ENCODE measurements around the gene SAMD13. TPM values are rescaled to one million over a fixed set of nuclear protein-coding genes. Genes with fewer than 3 reads are reported as not detected.
A peak's percentile ranks its signal among the peaks of the same experiment; 100 is the strongest.
"Not testable (repeated sequence)": the region's sequence is repeated elsewhere in the genome, so short reads cannot be mapped to it uniquely, and the experiment has no call there.

The SAMD13 gene
- total RNA-seq, 1 experiment from 2014 or later = 2.5 TPM

GRCh38 chr1:84278905-84279304, 22.6 kb upstream of the SAMD13 start:
- no peak for DNase-seq (ENCODE audit: low read depth)
- in situ Hi-C loops (cut with HindIII; ENCODE audit: low pct_unique_long_range_greater_than_20kb, low sequenced_read_pairs) = no loop called here

DNA sequence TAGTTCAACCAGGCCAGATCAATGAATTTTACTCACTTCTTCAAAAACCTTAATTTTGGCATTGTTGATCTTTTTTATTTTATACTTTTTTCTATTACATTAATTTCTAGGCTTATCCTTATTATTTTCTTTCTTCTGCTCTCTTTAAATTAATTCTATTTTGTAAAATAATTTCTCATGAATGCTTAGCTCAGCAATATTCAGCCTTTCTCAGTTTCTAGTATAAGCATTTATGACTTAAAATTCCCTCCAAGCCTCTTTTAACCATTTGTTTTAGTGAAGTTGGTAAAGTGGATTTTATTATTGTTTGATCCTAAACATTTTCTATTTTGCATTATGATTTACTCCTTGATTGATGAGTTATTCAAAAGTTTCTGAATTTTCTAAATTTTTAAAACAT, 20.6 kb upstream of the SAMD13 start:
- no peak for DNase-seq (ENCODE audit: low read depth)
- in situ Hi-C loops (cut with HindIII; ENCODE audit: low pct_unique_long_range_greater_than_20kb, low sequenced_read_pairs) = no loop called here

DNA sequence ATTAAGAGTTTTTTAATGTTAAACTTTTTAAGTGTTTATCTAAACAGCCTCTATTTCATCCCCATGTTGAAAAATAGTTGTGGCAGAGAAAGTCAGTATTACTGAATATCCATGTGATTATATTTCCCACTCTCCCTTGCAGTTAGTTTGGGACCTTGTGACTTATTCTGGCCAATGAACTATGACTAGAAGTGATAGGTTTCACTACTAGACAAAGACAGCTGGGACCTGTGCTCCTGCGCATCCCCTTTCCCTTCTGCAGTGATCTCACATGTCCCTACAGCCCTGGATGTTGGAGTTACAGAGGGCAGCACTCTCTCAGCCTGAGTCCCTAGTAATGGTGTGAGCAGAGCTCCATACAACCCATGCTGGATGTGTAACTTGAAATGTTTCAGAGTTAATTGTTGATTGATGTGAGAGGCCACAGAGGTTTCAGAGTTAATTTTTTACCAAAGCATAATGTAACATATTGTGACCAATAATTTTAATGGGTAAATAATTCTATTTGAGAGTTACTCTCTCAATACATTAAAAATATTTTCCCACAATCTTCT, 18.7 kb upstream of the SAMD13 start:
- no peak for DNase-seq (ENCODE audit: low read depth)
- in situ Hi-C loops (cut with HindIII; ENCODE audit: low pct_unique_long_range_greater_than_20kb, low sequenced_read_pairs) = no loop called here

DNA sequence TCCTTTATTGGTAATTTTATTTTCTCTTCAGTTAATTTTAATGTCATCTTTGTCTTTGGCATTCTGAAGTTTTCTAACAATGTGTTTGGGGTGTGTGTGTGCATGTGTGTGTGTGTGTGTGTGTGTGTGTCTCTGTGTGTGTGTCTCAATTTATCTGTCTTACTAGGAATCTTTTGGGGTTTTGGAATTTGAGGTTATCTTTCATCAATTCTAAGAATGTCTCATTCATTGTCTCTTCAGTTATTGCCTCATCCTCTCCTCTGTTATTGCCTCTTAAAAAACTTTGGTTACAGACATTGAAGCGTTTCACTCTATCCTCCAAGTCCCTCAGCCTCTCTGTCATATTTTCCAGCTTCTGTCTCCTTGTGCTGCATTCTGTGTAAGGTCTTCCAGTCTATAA, 18.1 kb upstream of the SAMD13 start:
- in situ Hi-C loops (cut with HindIII; ENCODE audit: low pct_unique_long_range_greater_than_20kb, low sequenced_read_pairs) = no loop called here
- no peak for DNase-seq (ENCODE audit: low read depth)

GRCh38 chr1:84286071-84286470, 15.4 kb upstream of the SAMD13 start:
- DNase-seq (ENCODE audit: low read depth) = no peak
- in situ Hi-C loops (cut with HindIII; ENCODE audit: low pct_unique_long_range_greater_than_20kb, low sequenced_read_pairs) = no loop called here

DNA sequence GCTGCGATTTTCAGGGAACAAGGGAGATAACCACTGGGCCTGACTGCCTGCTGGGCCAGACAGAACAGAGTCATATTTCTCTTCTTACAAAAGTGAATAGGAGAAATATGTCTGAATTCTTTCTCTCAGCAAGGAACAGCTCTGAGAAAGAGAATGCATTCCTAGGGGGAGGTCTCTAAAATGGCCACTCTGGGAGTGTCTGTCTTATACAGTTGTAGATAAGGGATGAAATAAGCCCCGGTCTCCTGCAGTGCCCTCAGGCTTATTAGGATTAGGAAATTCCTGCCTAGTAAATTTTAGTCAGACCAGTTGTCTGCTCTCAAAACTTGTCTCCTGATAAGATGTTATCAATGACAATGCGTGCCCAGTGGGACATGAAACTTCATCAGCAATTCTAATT, 14.1 kb upstream of the SAMD13 start:
- in situ Hi-C loops (cut with HindIII; ENCODE audit: low pct_unique_long_range_greater_than_20kb, low sequenced_read_pairs); DNase-seq (ENCODE audit: low read depth): not testable (repeated sequence)

DNA sequence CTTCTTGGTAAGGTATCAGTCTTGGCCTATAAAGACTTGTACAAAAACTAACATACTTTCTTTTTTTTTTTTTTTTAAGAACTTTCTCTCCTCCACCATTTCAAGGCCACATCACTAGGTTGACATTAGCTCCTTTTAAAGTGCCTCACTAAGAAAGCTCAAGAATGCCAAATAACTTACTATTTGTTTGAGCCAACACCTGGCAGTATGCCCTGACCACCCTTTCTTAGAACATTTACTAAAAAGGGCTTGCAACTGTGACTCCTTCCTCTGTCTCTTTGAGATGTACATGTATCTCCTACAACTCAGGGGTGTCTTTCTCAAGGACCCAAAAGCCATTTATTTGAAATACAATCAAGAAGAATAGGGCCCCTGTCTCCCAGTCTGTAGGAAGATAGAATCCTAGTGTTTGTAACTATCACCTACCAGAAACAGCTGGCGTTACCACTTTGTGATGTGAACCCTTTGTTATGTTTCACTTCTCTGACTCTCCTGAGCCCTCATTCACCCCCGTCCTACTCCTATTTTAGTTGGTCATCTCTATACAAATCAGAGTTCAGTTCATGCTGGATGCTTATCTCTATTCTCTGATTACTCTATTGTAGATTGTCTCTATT, 12.2 kb upstream of the SAMD13 start:
- DNase-seq (ENCODE audit: low read depth) = no peak
- in situ Hi-C loops (cut with HindIII; ENCODE audit: low pct_unique_long_range_greater_than_20kb, low sequenced_read_pairs) = no loop called here

GRCh38 chr1:84291882-84292655, 9.4 kb upstream of the SAMD13 start:
- DNase-seq (ENCODE audit: low read depth) = no peak
- in situ Hi-C loops (cut with HindIII; ENCODE audit: low pct_unique_long_range_greater_than_20kb, low sequenced_read_pairs) = no loop called here

DNA sequence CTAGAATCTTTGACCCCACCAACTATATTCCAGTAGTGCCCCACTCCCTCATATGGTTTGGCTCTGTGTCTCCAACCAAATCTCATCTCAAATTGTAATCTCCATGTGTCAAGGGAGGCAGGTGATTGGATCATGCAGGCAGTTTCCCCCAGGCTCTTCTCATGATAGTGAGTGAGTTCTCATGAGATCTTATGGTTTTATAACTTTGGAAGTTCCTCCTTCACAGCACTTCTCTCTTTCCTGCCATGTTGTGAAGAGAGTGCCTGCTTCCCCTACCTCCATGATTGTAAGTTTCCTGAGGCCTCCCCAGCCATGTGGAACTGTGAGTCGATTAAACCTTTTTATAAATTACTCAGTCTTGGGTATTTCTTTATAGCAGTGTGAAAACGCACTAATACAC, 7.7 kb upstream of the SAMD13 start:
- in situ Hi-C loops (cut with HindIII; ENCODE audit: low pct_unique_long_range_greater_than_20kb, low sequenced_read_pairs) = no loop called here
- DNase-seq (ENCODE audit: low read depth) = no peak

DNA sequence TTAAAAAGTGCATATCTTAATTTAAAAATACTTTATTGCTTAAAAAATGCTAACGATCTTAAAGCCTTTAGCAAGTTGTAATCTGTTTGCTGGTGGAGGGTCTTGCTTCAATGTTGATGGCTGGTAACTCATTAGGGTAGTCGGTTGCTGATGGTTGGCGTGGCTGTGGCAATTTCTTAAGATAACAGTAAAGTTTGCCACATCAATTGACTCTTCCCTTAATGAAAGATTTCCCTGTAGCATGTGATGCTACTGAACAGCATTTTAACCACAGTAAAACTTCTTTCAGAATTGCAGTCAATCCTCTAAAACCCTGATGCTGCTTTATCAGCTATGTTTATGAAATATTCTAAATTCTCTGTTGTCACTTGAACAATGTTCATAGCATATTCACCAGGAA, 6.8 kb upstream of the SAMD13 start:
- no peak for DNase-seq (ENCODE audit: low read depth)
- in situ Hi-C loops (cut with HindIII; ENCODE audit: low pct_unique_long_range_greater_than_20kb, low sequenced_read_pairs) = no loop called here

- in situ Hi-C loops (cut with HindIII; ENCODE audit: low pct_unique_long_range_greater_than_20kb, low sequenced_read_pairs) = no loop called here
- DNase-seq (ENCODE audit: low read depth) = no peak
These were observed 3.8 kb upstream of the SAMD13 start for GRCh38 chr1:84297546-84298244.

- DNase-seq (ENCODE audit: low read depth) = peak; percentile 45
- in situ Hi-C loops (cut with HindIII; ENCODE audit: low pct_unique_long_range_greater_than_20kb, low sequenced_read_pairs) = no loop called here
These were observed 3.2 kb upstream of the SAMD13 start for GRCh38 chr1:84298328-84298683.

DNA sequence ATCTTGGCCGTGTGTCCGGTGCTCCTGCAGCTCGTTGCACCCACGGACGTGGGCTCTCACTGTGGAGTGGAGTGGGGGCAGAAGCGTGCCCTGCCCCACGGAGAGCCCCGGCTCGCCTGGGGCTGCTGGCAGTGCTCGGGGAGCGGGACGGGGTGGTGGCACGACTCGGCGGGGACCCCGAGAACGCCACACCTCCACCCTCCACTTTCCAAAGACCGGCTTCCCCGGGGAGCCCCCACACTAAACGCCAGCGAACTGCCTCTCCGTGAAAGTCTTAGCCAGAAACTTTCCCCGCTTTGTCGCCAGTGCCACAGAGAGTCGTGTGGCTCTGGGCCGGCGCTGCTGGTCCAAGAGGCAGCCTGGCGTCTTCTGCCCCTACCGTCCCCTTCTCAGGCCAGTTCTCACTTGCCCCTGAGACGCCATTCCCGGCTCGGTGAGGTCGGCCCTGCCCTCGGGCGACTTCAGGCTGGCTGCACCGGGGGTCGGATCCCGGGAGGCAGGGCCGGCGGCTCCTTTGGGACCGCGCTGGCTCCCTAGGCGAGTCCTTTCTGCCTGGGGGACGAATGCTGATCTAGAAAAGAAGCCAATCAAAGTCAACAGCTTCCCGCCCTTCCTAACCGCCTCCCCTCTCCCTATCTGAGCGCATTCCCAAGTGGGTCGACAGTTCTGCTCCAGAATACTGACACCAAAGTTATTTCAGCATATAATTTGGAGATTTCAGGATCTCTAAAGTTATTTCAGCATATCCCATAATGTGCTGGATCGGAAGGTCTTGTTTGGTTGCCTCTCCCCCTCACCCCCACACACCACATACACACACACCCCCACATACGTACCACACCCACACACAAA, 2.6 kb upstream of the SAMD13 start:
- peak; percentile 59 for DNase-seq (ENCODE audit: low read depth)
- in situ Hi-C loops (cut with HindIII; ENCODE audit: low pct_unique_long_range_greater_than_20kb, low sequenced_read_pairs) = no loop called here

DNA sequence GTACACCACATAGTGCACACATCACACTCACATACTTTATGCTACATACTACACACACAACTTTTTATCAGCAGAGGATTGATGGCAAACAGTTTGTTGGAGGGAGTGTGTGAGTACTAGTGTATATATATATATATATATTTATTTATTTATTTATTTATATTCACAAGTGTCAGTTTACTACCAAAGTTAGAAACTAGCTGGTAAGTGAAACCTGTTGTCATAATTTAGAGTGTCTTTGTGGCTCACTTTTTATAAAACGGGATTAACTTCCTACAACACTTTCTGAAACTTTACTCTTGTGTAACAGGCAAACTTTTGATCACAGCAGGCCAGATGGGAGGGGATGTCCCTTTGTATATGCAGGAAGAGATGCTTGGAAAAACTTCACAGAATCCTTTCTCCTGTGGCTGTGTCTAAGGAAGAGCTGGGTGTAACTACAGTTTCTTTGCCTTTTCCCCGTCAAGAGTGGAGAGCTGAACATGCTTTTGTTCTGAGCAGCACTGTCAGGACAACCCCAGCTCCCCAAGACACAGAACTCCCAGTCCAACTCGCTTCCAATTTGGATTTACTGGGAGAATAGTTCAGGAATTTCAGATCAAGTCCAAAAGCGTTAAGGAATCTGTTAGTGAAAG, 1.9 kb upstream of the SAMD13 start:
- in situ Hi-C loops (cut with HindIII; ENCODE audit: low pct_unique_long_range_greater_than_20kb, low sequenced_read_pairs) = no loop called here
- peak; percentile 13 for DNase-seq (ENCODE audit: low read depth)

DNA sequence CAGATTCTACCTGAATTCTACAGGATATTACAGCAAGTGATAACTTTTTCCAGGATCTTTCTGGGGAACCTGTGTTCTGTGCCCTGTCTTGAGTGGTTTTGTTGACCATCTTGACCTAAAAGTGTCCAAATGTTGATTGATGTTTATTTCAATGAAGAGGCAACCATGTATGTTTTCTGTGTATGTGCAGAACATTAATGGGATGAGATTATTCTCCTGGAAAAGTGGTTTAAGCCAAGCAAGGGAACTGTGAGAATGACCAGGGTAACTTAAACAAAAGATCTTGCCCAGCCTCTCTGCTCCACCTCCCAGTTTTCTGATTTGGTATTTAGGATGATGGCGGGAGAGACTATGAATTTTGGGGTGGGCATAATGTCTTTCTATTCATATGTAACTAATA, 1.0 kb upstream of the SAMD13 start:
- in situ Hi-C loops (cut with HindIII; ENCODE audit: low pct_unique_long_range_greater_than_20kb, low sequenced_read_pairs) = no loop called here
- no peak for DNase-seq (ENCODE audit: low read depth)

- DNase-seq (ENCODE audit: low read depth) = no peak
- in situ Hi-C loops (cut with HindIII; ENCODE audit: low pct_unique_long_range_greater_than_20kb, low sequenced_read_pairs) = no loop called here
These were observed 377 bp downstream of the SAMD13 start for GRCh38 chr1:84301785-84302385.

GRCh38 chr1:84303314-84303830, 1.9 kb downstream of the SAMD13 start:
- DNase-seq (ENCODE audit: low read depth) = peak; percentile 12
- in situ Hi-C loops (cut with HindIII; ENCODE audit: low pct_unique_long_range_greater_than_20kb, low sequenced_read_pairs) = no loop called here
